Amniotic stem cell (primary cell): ENCODE results near the gene MSX2.
"Not testable (repeated sequence)": the region's sequence is repeated elsewhere in the genome, so short reads cannot be mapped to it uniquely, and the experiment has no call there.

ENCODE experiments used
- DNase-seq: peaks from one replicate; lab custom pipeline; 2025; lab: John Stamatoyannopoulos, UW

Gene MSX2

DNA sequence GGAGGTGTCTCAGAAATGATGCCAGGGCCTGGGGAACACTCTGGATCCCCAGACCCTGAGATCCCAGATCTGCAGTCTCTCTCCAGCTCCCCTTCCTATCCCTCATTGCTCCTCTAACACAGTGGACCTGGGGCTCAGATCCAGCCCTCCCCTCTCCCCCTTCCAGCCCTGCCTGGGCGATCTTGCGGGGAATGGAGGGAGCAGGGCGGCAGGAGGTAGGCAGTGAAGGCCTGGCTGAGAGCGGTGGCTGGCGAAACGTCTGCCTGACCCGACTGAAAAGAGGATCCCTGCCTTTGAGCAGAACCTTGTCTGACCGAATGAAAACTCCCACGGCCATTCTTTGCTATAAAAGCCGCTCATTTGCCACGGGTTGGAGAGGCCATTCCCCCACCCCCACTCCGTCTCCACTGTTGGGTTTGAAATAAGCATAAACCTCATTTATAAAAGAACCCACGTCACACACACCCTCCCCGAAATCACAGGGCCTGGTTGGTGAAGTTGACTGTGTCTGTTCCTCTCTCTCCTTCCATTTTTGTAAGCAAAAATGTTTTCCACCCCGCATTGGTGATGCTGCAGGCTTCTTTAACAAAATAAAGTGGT, 8.8 kb downstream of the MSX2 start:
- DNase-seq: no peak

GRCh38 chr5:174733836-174734235, 9.5 kb downstream of the MSX2 start:
- no peak for DNase-seq

GRCh38 chr5:174734571-174735497, 10.5 kb downstream of the MSX2 start:
- DNase-seq: no peak

GRCh38 chr5:174735498-174736330, 11.3 kb downstream of the MSX2 start:
- DNase-seq: no peak

GRCh38 chr5:174736331-174736721, 11.9 kb downstream of the MSX2 start:
- DNase-seq: no peak

DNA sequence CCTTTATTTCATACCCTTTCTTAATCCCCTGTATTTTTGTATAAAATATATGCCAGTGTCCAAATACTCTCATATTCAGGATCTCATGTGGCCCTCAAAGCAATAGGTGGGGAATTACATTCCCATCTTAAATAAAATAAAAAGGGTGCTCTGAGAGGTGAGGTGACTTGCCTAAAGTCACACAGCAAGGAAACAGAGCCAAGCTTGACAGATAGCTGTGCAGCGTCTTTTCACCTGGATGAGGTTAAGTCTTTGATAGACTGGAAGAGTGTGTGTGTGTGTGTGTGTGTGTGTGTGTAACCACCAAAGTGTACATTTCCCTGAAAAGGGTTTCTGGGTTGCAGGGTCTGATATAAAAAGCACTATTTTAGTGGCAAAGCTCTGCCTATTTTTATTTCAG, 12.4 kb downstream of the MSX2 start:
- no peak for DNase-seq

- no peak for DNase-seq
These were observed 12.9 kb downstream of the MSX2 start for GRCh38 chr5:174737330-174737729.

DNA sequence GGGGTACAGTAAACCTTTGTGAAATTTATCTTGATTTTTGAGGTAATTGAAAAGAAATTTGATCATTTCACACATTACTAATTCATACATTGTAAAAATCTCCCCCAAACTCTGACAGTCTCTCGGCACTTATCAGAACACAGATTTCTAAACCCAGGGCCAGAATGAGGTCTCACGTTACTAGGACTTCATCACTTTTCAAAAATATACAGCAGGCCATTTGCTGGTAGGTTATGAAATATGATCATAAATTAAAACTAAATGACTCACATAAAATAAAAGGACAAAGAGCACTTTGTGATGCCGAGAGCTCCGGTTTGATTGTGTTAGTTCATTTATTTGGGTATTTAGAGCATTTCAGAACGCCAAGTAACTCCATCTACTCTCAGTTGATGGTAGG, 17.0 kb downstream of the MSX2 start:
- no peak for DNase-seq

DNA sequence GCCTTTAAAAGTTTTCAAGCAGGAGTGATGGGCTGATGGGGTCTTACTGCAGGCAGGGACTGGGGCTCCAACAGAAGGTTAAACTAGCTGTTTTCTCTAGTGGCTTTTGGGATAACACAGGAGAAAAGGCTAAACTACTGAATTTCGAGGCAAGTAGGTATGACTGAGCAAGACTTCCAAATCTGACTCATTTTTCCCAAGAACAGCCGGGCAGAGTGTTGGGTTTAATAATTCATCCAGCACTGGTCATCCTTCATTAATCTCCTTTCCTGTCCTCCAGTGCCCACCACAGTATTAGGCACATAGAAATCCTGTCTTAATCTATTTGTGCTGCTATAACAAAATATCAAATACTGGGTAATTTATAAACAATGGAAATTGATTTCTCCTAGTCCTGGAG, 20.5 kb downstream of the MSX2 start:
- DNase-seq: no peak

DNA sequence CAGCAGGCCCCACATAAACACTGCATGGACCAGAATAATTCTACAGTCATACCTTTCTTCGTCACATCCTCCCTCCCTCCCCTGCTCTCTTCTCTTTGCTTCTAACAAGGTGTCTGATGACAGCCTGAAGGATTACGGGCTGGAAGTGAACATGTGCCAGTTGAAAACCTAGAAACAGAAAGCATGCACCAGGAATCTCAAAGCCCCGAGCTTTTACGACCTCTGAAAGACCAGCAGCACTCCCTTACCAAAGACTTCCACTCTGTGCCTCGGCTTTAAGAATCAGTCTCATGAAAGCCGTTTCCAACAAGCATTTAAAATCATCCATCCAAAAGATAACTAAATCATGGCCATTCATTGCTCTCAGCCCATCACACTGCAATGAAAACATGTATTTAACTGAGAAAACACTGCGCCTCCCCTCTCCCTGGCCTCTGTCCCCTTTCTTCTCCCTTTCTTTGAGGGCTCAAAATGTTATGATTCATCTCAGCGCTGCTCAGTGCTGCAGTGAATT, 21.3 kb downstream of the MSX2 start:
- no peak for DNase-seq

- DNase-seq: no peak
These were observed 26.3 kb downstream of the MSX2 start for GRCh38 chr5:174750711-174751110.

DNA sequence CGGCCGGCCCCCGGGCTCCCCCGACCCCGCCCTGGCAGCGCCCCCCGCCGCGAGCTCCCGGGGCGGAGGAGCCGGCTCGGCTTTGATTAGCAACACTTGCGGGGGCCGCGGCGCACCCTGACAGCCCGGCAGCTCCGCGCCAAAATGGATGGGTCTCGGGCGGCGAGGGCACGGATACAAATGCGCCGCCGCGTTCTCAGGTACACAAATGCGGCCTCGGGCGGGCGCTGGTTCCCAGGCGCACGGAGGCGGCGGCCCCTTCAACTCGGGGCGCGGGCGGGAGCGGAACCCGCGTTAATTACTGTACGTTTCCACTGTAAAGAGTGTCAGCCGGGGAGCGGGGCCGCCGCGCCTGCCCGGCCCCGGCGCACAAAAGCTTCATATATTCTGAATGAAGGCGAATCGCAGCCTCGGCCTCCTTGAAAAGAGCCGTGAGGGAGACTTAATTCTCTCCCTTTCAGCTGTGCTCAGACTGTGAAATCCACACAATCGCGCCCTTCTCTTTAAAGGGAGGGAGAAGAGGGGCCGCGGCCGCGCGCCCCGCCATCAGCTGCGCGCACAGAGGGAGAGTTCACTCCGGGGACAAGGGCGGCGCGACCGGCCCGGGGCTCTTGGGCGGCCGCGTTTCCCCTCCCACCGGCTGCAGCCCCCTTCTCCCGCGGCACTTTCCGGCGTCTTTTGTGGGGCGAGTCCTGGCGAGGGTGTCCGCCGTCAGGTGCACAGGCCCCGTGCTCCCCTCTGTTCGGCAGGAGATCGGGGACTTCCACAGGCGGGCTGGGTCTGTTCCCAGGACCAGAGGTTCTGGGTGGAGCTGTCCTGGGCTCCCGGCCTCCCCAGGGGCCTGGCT, 27.0 kb downstream of the MSX2 start:
- no peak for DNase-seq

DNA sequence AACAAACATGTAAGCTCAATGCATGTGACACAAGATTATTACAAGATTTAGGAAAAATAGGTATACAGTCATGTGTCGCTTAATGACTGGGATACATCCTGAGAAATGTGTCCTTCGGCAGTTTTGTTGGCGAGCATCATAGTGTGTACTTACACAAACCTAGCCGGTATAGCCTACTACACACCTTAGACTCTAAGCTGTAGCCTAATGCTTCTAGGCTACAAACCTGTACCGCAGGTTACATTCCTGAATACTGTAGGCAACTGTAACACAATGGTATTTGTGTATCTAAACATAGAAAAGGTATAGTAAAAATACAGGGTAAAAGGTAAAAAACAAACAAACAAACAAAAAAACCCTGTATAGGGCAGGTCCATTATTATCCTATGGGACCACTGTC, 27.7 kb downstream of the MSX2 start:
- no peak for DNase-seq

- DNase-seq: no peak
These were observed 30.7 kb downstream of the MSX2 start for GRCh38 chr5:174755106-174755505.

DNA sequence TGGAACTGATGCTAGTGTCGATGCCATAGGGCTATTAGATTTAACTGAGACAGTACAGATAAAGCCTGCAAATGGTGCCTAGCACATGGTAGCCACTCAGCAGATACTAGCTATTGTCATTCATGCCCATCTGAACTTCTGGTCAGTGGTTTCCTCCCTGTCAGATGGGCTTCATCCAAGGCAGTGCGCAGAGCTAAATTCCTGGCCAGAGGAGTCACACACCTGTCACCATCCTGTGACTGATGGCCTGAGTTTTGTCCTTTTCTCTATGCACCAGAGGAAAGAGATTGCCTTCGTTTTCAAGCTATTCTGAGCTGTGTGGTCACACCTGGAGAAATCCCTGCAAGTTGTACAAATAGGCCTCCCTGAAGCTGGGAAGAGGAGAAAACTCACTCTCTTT, 34.7 kb downstream of the MSX2 start:
- no peak for DNase-seq

DNA sequence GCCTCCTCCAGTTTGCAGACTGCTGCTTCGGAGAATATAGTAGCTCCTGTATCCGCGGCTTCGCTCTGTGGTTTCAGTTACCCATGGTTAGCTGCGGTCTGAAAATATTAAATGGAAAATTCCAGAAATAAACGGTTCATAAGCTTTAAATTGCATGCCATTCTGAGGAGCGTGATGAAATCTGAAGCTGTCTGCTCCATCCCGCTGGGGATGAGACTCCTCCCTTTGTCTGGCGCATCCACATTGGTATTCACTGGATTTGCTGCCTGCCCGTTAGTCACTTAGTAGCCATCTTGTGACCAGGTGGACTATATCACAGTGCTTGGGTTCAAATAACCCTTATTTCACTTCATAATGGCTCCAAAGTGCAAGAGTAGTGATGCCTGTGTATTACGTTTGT, 36.3 kb downstream of the MSX2 start:
- no peak for DNase-seq

DNA sequence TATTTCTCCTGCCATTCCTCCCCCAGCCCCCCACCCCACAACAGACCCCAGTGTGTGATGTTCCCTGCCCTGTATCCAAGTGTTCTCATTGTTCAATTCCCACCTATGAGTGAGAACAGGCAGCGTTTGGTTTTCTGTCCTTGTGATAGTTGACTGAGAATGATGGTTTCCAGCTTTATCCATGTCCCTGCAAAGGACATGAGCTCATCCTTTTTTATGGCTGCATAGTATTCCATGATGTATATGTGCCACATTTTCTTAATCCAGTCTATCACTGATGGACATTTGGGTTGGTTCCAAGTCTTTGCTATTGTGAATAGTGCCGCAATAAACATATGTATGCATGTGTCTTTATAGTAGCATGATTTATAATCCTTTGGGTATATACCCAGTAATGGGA, 37.0 kb downstream of the MSX2 start:
- DNase-seq: not testable (repeated sequence)

DNA sequence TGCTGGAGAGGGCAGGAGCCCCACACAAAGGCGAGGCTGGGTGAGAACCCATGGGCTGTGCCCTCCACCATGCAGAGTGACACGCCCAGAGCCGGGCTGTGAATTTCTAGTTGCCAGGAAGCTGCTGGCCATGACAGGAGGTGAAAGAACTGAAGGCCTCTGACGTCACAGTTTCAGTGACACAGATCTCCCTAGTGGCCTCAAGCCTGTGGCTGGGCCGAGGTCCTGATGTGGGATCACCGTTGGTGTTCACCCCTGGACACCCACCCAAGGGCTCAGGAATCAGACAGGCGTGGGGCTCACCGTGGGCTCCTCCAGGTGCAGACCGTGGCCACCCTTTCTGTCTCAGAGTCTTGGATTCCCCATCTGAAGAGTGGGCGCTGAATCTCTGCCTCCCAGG, 39.9 kb downstream of the MSX2 start:
- no peak for DNase-seq

- DNase-seq: no peak
These were observed 41.2 kb downstream of the MSX2 start for GRCh38 chr5:174765540-174765939.

DNA sequence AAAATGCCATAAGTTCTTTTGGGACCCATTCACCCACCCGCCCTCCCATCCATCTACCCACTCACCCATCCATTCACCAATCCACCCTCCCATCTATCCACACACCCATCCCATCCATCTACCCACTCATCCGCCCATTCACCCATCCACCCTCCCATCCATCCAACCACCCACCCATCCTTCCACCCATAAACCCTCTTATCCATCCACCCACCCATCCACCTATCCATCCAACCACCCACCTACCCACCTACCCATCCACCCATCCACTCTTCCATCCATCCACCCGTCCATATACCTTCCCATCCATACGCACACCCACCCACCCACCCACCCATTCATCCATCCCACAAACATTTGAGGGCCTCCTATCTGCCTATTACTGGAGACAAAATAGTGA, 43.3 kb downstream of the MSX2 start:
- no peak for DNase-seq

DNA sequence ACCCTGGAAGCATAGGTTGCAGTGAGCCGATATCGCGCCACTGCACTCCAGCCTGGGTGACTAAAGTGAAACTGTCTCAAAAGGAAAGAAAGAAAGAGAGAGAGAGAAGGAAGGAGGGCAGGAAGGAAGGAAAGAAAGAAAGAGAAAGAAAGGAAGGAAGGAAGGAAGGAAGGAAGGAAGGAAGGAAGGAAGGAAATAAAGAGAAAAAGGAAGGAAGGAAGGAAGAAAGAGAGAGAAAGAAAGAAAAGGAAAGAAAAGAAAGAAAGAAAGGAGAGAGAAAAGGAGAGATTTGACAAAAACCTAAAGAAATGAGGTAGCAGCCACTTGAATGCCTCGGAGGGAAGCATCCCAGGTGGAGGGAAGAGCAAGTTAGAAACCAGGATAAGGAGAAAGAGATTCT, 44.6 kb downstream of the MSX2 start:
- DNase-seq: no peak

DNA sequence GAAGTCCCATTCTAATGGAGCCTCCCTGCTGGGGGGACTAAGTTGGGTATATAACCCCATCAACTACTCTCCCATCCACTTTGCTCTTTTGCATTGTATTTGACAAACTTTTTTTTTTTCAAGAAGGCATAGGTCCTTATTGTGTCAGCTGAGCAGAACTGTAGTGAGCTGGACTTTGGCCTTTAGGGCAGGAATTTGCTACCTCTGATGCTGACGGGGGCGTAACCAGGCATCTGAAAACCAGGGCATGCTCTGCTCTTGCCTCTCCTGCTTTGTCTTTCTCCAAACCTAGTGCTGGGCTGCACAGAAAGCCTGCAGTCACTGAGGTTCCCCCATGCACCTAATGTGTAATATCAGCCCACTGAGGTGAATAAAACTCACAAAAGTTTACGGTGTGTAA, 49.0 kb downstream of the MSX2 start:
- no peak for DNase-seq
